GM12875 (cell line): ENCODE measurements around the gene MYO15B.

Source experiments
- H3K4me3 ChIP-seq: one replicate; pipeline ENCODE4 v1.5.1; 2011; ENCODE audit warnings: low read depth, low read length, control low read depth
- CTCF ChIP-seq: IDR thresholded peaks from 2 replicates; pipeline ENCODE4 v1.5.1; 2011; ENCODE audit warnings: low read depth, mild to moderate bottlenecking, control low read depth, inconsistent platforms, low read length, moderate library complexity, borderline replicate concordance; ENCODE audit not compliant: insufficient read depth

MYO15B gene

GRCh38 chr17:75559958-75560533, 27.6 kb upstream of the MYO15B start:
- TF ChIP-seq CTCF = no peak

GRCh38 chr17:75561927-75562603, 25.5 kb upstream of the MYO15B start:
- no peak overlapping the region for H3K4me3 ChIP-seq
- TF ChIP-seq CTCF = no peak

More at GRCh38 chr17:75559958-75560533, 27.6 kb upstream of the MYO15B start:
- H3K4me3 ChIP-seq = no peak overlapping the region

- no peak for TF ChIP-seq CTCF
- no peak overlapping the region for H3K4me3 ChIP-seq
Observed at GRCh38 chr17:75563063-75563758, 24.4 kb upstream of the MYO15B start.

GRCh38 chr17:75564195-75564594, 23.4 kb upstream of the MYO15B start:
- no peak overlapping the region for H3K4me3 ChIP-seq
- TF ChIP-seq CTCF = no peak

GRCh38 chr17:75565066-75565465, 22.5 kb upstream of the MYO15B start:
- no peak overlapping the region for H3K4me3 ChIP-seq
- TF ChIP-seq CTCF = no peak

- H3K4me3 ChIP-seq = no peak overlapping the region
- TF ChIP-seq CTCF = no peak
Observed at GRCh38 chr17:75565618-75566017, 22.0 kb upstream of the MYO15B start.
